HG03135 (cell line): ENCODE measurements around the gene WEE1.

Experiments used
- ATAC-seq: cut with Tn5 transposase; IDR thresholded peaks from one replicate; pipeline ENCODE4 v1.9.1; 2021; ENCODE audit warnings: mild to moderate bottlenecking, moderate library complexity; ENCODE audit not compliant: unreplicated experiment

The WEE1 gene

GRCh38 chr11:9565822-9566560 lies 7.5 kb upstream of the WEE1 start:
- ATAC-seq = peak; percentile 85

GRCh38 chr11:9566561-9567063 lies 6.9 kb upstream of the WEE1 start:
- ATAC-seq = no peak

DNA sequence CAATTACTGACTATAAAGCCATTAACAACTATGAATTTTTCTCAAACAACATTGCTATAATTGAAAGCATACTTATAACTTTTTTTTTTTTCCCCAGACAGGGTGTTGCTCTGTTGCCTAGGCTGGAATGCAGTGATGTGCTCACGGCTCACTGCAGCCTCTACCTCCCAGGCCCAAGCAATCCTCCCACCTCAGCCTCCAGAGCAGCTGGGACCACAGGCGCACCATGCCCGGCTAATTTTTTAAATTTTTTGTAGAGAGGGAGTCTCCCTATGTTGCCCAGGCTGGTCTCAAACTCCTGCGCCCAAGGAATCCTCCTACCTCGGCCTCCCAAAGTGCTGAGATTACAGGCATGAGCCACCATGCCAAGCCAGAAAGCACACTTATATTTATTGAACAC lies 6.1 kb upstream of the WEE1 start:
- no peak for ATAC-seq

DNA sequence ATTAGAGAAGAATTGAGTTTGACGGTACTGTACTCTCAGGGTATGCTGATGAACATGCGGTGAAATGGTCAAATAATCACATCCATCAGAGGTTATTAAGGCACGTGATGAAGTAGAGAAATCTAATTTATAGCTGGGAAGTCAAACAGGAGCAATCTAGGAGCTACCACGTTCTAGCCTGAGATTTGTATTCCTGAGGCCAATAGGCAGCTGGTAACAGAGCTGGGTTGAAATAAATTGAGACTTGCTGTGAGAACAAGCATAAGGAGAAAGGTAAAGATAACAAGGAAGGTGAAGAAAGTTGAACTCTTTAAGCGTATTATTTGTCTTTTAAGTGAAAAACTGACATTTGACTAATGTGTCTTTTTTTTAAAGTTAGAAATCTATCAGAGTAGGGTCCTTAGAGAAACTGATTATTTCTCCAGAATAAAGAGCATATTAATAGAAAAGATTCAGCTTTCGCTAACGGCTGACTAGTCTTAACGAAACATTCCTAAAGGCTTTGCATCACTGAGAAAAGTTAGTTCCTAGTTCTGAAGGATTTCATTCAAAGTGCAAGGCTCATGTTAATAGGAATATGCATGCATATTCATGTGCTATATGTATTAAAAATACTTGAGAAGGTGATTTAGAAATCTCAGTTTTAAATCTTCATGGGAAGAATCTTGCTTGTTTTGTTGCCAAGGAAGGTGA lies 5.2 kb upstream of the WEE1 start:
- ATAC-seq = no peak

- ATAC-seq = no peak
These were observed 4.4 kb upstream of the WEE1 start for GRCh38 chr11:9568854-9569587.

DNA sequence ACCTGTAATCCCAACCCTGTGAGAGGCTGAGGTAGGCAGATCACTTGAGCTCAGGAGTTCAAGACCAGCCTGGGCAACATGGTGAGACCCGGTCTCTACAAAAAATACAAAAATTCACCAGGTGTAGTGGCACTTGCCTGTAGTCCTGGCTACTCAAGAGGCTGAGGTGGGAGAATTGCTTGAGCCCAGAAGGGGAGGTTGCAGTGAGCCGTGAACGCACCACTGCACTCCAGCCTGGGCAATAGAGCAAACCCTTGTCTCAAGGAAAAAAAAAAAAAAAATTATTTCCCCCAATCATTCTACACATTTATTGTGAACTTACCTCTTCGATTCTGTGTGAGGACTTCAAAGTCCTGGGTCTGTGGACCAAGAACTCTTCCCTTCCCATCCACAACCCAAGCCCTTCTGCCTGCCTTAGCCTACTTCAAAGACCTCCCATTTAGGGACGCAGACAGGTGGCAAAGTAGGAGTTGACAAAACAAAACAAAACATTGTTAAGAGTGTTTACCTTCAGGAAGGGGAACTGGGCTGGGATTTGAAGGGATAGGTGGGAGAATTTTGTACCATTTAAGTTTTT lies 3.8 kb upstream of the WEE1 start:
- no peak for ATAC-seq

GRCh38 chr11:9570313-9571025 lies 3.0 kb upstream of the WEE1 start:
- no peak for ATAC-seq

DNA sequence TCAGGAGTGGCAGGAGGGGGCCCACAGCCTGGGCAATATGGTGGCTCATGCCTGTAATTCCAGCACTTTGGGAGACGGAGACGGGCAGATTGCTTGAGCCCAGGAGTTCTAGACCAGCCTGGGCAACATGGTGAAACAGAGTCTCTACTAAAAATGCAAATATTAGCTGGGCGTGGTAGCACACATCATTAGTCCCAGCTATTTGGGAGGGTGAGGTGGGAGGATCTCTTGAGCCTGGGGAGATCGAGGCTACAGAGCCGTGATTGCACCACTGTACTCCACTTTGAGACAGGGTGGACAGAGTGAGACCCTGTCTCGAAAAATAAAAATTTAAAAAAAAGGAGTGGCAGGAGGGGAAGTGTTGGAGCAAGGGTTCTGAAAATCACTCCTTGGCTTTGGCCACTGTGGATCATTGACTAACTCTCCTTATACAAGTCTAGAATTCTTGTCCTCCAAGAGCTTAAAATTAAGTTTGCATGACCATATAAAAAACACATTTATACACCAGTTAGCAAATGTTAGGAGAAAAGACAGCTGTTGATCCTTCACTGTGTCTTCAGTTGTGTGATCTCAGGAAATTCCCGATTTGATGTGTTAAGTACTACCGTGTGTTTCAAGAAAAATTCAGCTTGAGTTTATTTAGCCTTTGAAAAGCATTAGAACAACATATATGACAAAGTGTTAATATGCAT lies 2.3 kb upstream of the WEE1 start:
- ATAC-seq = no peak

GRCh38 chr11:9571763-9572115 lies 1.7 kb upstream of the WEE1 start:
- no peak for ATAC-seq

- ATAC-seq = peak; percentile 4
These were observed 528 bp downstream of the WEE1 start for GRCh38 chr11:9573775-9574621.

DNA sequence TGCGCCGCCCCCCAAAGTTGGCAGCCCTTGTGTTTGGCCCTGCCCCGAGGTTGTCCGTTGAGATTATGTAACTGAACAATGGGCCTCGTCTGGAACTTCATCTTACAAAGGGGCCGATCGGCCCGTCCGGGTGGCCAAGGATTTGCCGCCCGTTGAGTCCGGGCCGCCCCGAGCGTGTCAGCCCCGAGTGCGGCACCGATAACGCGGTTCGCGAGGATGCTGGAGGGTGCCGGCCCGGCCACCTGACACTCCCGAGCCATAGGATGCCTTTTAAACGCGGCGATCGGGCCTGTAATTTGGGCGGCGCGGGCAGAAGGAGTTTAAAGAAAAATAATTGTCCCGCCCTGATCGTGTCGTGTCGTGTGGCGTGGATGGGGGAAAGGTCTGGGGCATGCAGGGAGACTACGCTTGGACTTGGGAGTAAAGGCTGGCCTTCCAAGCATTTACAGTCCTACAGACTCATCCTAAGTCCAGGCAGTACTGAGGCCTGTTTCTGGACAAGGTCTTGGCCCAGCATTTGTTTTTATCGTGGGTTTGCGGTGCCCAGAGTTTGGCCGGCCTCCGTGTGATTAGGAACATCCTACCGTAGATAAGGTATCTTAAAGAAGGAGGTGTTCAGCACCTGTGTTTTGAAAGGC lies 1.3 kb downstream of the WEE1 start:
- ATAC-seq = no peak

DNA sequence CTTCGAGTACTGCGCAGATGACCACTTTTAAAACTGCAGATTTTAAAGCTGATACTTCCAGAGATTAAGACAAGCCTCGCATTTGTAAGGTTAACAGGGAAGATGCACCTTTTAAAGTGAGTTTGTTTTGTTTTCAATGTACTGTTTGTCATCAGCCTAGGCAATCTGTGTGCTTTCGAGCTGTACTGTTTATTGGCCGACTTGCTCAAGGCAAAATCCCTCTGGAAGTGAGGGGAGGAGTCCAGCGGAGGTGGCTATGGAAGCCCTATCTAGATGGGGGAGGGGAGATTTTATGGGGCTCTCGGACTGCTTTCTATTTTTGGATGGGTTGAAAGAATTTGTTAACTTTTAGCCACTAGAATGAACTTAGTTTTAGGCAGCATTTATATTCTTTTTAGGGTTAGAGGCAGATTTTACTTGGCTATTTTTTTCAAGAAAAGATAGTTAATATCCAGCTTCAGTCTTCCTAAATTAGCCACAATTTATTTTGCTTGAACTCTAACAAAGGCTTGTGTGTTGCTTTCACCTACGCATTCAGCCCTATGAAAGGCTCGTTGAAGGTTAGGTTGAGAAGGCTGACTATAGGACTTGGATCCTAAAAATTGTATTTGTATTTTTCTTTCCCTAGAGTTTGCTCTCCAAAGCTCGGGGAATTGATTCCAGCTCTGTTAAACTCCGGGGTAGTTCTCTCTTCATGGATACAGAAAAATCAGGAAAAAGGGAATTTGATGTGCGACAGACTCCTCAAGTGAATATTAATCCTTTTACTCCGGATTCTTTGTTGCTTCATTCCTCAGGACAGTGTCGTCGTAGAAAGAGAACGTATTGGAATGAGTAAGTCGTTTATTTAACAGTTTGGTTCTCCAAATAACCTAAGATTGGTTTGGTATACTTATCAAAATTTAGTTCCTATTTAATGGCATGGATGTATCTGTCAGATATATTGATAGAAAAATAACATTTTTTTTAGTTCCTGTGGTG lies 2.1 kb downstream of the WEE1 start:
- ATAC-seq = no peak

DNA sequence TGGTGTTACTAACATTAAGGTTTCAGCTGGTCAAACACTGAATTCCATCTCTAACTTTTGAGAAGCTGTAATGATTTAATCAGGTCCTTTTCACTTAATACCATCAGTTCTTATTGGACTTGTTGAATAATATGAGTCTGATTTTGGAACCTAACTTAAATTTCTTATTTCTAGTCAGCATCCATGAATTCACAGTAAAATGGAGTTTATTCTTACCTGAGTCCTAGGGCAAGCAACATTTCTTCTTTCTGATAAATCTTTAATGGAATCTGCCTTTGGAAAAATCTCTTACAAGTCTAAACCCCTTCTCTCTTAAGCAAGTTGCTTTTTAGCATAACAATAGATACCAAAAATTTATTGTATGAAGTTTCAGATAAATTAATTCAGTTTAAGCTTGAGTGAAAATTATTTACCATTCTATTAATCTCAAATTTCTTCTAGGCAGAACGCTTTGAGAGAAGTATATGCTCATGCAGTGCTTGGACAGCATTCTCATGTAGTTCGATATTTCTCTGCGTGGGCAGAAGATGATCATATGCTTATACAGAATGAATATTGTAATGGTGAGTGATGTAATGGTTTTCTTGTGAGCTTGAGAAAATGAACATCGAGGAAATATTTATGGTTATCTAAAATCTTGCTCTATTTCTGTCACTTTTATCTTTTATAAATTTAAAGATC lies 3.4 kb downstream of the WEE1 start:
- no peak for ATAC-seq

- no peak for ATAC-seq
These were observed 4.1 kb downstream of the WEE1 start for GRCh38 chr11:9577556-9577955.

- no peak for ATAC-seq
These were observed 7.4 kb downstream of the WEE1 start for GRCh38 chr11:9580894-9581293.

GRCh38 chr11:9581556-9582161 lies 8.2 kb downstream of the WEE1 start:
- ATAC-seq = no peak

DNA sequence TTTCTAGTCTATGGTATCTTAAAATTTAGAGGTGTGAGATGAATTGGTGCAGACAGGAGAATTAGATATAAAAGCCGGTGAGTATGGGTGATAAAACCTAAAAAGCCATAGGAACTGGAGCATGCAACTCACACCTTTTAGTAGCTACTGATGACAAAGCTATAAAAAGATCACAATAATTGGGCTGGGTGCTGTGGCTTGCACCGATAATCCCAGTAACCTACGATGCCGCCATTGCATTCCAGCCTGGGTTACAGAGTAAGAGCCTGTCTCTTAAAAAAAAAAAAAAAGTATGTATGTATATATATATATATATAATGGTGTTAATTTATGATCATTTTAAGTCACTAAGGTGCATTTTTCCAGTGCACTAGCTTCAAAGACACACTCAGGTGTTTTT lies 17.2 kb downstream of the WEE1 start:
- no peak for ATAC-seq
